GM12878 (cell line): ENCODE measurements around the gene LRRK1.

Experiments
- BHLHE40 ChIP-seq, 2 experiments: fragments of 450-650 bp in 1 of 2; IDR thresholded peaks; 2 replicates each; pipeline ENCODE4 v1.6.1; 2011 to 2017; ENCODE audit warnings: low read depth in 2 of 2, borderline replicate concordance in 1 of 2, improper control_type of control experiment in 1 of 2, low read length in 1 of 2, mild to moderate bottlenecking in 1 of 2
- CBFB ChIP-seq: IDR thresholded peaks from 2 replicates; pipeline ENCODE4 v1.6.1; 2016; ENCODE audit warnings: antibody characterized with exemption, low read depth
- CEBPB ChIP-seq, 2 experiments: fragments of 150-350 bp in 1 of 2; IDR thresholded peaks; 2 replicates each; pipeline ENCODE4 v1.6.1; 2012 to 2014; ENCODE audit warnings: low read depth in 2 of 2, low read length in 2 of 2, borderline replicate concordance in 1 of 2, inconsistent platforms in 1 of 2
- CTCF ChIP-seq, 3 experiments: IDR thresholded peaks in 2 of 3; conservative IDR thresholded peaks in 1 of 3; 2 replicates each; pipeline ENCODE4 v1.5.1; 2011; ENCODE audit warnings: low read depth in 3 of 3, low read length in 3 of 3, mild to moderate bottlenecking in 3 of 3, control low read depth in 2 of 3, moderate library complexity in 2 of 3, inconsistent platforms in 1 of 3, mixed read lengths in 1 of 3; ENCODE audit not compliant: control insufficient read depth in 2 of 3, insufficient read depth in 1 of 3; ENCODE audit errors: extremely low read depth in 1 of 3
- EZH2 ChIP-seq: IDR thresholded peaks from 2 replicates; pipeline ENCODE4 v1.6.1; 2012; ENCODE audit warnings: low read depth, mild to moderate bottlenecking, control low read depth, inconsistent platforms, low read length, borderline replicate concordance; ENCODE audit not compliant: control insufficient read depth
- FOXM1 ChIP-seq: IDR thresholded peaks from 2 replicates; pipeline ENCODE4 v1.6.1; 2012; ENCODE audit warnings: low read depth, mild to moderate bottlenecking, inconsistent platforms, low read length, moderate library complexity
- MAX ChIP-seq: IDR thresholded peaks from 2 replicates; pipeline ENCODE4 v1.6.1; 2012; ENCODE audit warnings: low read depth, low read length, improper control_type of control experiment
- SIX5 ChIP-seq: IDR thresholded peaks from 2 replicates; pipeline ENCODE4 v1.6.1; 2011; ENCODE audit warnings: mild to moderate bottlenecking, low read depth, low read length, moderate library complexity; ENCODE audit not compliant: severe bottlenecking
- SREBF1 ChIP-seq: IDR thresholded peaks from 2 replicates; pipeline ENCODE4 v1.6.1; 2012; ENCODE audit warnings: mild to moderate bottlenecking, low read length
- TCF12 ChIP-seq: IDR thresholded peaks from 2 replicates; pipeline ENCODE4 v1.6.1; 2011; ENCODE audit warnings: low read depth, mild to moderate bottlenecking, low read length
- ZSCAN29 ChIP-seq: fragments of 450-650 bp; IDR thresholded peaks from 2 replicates; pipeline ENCODE4 v1.6.1; 2017; ENCODE audit warnings: mild to moderate bottlenecking, moderate library complexity

GRCh38 chr15:101058735-101059134, 139.6 kb downstream of the LRRK1 start:
- TF ChIP-seq CBFB (no peak), CTCF (IDR thresholded peaks at IDR 0.05 in 2 of 3, conservative IDR thresholded peaks at IDR 0.05 in 1 of 3; ENCODE audit: control insufficient read depth in 2 of 3, extremely low read depth in 1 of 3, insufficient read depth in 1 of 3, low read depth in 3 of 3, low read length in 3 of 3) (no peak), EZH2 (no peak), ZSCAN29 (no peak), BHLHE40 (IDR thresholded peaks at IDR 0.05; ENCODE audit: borderline replicate concordance in 1 of 2, low read depth in 2 of 2, low read length in 1 of 2) (no peak), CEBPB (IDR thresholded peaks at IDR 0.05; ENCODE audit: borderline replicate concordance in 1 of 2, low read depth in 2 of 2, low read length in 2 of 2) (no peak), SIX5 (no peak), MAX (no peak), SREBF1 (no peak), TCF12 (no peak), FOXM1 (no peak)
